GM12891 (cell line): ENCODE measurements around the gene SLK.

ENCODE experiments used
- POLR2A ChIP-seq: IDR thresholded peaks from 2 replicates; pipeline ENCODE4 v1.6.1; 2011; ENCODE audit warnings: low read depth, low read length, control low read depth
- POLR2AphosphoS5 ChIP-seq: IDR thresholded peaks from 2 replicates; pipeline ENCODE4 v1.6.1; 2011; ENCODE audit warnings: low read depth, low read length, control low read depth
- POU2F2 ChIP-seq: IDR thresholded peaks from 2 replicates; pipeline ENCODE4 v1.6.1; 2011; ENCODE audit warnings: low read depth, mild to moderate bottlenecking, control low read depth, low read length, moderate library complexity
- SPI1 ChIP-seq: IDR thresholded peaks from 2 replicates; pipeline ENCODE4 v1.6.1; 2011; ENCODE audit warnings: low read depth, low read length, control low read depth
- TAF1 ChIP-seq: IDR thresholded peaks from 2 replicates; pipeline ENCODE4 v1.6.1; 2011; ENCODE audit warnings: low read depth, low read length, control low read depth

GRCh38 chr10:104043185-104043830, 76.4 kb downstream of the SLK start:
- TF ChIP-seq POLR2A = no peak
- no peak for TF ChIP-seq POU2F2
- TF ChIP-seq TAF1 = no peak
- TF ChIP-seq POLR2AphosphoS5 = no peak
- TF ChIP-seq SPI1 = no peak
